HG02885 (cell line): ENCODE data around the gene NECAB2.

Source experiments
- ATAC-seq: cut with Tn5 transposase; IDR thresholded peaks from one replicate; pipeline ENCODE4 v1.9.1; 2021; ENCODE audit warnings: mild to moderate bottlenecking; ENCODE audit not compliant: unreplicated experiment, poor library complexity

NECAB2 gene

DNA sequence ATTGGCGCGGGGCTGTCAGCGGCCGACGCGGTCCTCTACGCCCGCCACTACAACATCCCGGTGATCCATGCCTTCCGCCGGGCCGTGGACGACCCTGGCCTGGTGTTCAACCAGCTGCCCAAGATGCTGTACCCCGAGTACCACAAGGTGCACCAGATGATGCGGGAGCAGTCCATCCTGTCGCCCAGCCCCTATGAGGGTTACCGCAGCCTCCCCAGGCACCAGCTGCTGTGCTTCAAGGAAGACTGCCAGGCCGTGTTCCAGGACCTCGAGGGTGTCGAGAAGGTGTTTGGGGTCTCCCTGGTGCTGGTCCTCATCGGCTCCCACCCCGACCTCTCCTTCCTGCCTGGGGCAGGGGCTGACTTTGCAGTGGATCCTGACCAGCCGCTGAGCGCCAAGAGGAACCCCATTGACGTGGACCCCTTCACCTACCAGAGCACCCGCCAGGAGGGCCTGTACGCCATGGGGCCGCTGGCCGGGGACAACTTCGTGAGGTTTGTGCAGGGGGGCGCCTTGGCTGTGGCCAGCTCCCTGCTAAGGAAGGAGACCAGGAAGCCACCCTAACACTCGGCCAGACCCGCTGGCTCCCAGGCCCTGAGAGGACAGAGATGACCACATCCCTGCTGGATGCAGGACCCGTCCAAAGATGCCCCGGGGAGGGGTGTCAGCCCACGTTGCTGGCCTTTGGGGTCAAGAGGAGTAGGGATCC is 2.4 kb upstream of the NECAB2 start:
- no peak for ATAC-seq

GRCh38 chr16:83966153-83966696 is 1.8 kb upstream of the NECAB2 start:
- ATAC-seq = no peak

DNA sequence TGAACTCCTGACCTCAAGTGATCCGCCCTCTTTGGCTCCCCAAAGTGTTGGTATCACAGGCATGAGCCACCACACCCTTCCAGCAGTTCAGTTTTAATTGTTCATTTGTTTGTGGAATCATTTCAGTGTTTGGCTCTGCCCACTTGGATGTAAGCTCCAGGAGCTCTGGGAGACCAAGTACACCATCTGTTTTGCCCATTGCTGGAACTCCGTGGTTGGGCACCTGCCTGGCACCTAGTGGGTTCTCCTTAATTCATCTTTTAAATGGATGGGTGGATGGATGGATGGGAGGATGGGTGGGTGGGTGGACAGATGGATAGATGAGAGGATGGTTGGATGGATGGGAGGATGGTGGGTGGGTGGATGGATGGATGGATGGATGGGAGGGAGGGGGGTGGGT is 953 bp upstream of the NECAB2 start:
- ATAC-seq = no peak

- no peak for ATAC-seq
These were observed 335 bp downstream of the NECAB2 start for GRCh38 chr16:83968306-83968851.

DNA sequence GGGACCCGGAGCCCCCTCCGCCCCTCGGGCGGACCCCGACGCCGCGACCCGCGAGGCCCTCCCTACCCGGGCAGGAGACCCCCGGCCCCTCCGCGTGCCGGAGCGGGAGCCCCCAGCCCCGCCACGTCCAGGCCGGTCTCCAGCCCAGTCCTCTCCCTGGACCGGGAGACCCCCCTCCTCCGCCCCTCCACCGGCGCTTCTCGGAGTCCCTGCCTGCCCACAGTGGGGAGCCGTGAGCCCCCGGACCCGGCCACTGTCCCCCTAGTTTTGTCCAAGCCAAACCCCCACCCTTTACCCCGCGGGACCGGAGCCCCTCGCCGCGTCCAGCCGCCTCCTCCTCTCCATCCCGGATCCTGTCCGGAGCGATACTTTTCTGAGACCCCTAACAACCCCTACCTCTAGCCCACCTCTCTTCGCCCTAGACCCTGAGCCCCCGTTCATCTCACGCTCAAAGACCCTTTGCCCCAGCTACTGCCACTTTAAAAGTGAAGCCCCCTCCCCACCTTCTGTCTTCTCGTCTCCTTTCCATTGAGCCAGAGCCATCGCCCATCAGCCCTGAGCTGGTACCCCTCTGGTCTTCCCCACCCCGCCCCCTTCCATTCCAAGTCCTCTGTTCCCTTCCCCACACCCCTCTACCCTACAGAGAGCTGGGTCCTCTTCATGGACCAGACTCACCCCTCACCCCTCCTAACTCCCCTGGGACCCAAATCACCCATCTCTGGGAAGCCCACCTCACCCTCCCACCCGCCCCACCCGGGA is 1.0 kb downstream of the NECAB2 start:
- ATAC-seq = no peak

DNA sequence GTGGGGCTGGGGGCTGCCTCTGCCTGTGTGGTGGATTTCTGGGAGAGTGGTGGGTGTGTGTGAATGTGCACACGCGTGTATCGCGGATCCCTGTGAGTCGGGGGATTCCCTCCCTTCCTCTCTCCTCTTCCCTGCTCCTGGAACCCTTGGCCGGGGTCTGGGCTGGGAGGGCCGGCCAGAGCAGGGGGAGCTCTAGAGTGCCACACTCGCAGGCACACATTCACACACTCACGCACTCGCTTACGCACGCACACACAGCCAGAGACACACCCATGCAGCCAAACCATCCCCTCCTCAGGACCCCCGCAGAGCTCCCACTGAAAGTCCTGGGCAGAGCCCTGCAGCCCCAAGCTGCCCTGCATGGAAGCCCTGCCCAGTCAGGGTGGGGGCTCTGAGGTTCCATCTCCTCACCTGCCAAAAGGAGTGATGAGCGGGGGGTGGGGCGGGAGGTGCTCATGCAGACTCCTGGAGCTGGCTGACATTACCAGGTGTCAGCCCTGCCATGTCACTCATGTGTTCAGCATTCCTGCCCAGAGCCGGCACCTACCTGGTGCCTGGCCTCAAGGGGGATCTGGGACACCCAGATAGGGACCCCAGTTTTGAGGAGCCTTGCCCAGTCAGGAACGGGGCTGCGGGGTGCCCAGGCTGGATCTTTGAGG is 1.9 kb downstream of the NECAB2 start:
- no peak for ATAC-seq

- no peak for ATAC-seq
These were observed 2.4 kb downstream of the NECAB2 start for GRCh38 chr16:83970430-83970815.

GRCh38 chr16:83971165-83972130 is 3.4 kb downstream of the NECAB2 start:
- no peak for ATAC-seq

DNA sequence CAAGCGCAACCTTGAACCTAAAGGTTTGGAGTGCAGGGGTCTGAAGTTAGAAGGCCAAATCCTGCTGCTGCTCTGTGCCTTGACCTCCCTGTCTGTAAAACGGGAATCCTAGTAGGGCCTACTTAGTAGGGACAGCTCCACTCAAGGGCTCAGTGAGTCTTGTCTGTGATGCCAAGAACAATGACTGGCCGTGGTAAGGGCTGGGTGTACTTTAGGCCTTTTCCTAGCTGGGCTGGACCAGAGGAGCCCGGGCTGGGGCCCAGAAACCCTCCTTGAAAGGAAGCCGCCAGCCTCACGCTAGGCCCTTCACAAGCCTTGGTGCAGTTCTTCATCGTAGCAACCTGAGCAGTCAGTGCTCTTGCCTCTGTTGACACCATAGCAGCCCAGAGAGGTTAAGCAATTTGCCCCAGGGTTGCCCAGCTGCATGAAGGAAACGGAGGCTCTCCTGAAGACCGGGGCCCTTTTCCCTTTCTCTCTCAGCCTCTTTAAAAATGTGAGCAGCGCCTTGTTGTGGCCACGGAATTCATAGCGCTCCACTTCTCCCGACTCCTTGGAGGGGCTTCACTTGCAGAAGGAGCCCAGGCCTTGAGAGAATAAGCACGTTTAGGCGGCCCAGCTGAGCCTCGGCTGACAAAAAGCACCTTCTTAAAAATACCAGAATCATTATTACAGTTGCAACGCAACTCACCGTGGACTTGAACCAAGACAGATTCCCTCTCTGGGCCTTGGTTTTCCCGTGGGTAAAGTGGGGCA is 4.4 kb downstream of the NECAB2 start:
- no peak for ATAC-seq

DNA sequence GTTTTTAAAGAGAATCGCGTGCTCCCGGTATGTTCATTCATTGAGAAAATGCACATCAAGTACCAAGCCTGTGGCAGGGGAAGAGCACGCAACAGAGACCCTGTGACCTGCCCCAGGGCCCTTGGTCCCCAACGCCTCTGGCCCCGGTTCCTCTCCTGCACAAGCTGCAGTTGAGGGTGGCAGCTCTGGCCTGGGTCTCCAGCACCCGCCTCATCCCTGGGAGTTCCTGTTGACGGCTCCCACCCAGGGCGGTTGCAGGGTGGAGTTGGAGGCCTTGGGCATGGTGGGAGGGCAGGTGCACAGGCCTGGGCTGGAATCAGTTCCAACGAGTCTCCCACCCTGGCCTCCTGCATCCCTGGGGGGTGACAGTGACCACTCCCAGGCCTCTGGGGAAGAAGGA is 5.0 kb downstream of the NECAB2 start:
- ATAC-seq = no peak

DNA sequence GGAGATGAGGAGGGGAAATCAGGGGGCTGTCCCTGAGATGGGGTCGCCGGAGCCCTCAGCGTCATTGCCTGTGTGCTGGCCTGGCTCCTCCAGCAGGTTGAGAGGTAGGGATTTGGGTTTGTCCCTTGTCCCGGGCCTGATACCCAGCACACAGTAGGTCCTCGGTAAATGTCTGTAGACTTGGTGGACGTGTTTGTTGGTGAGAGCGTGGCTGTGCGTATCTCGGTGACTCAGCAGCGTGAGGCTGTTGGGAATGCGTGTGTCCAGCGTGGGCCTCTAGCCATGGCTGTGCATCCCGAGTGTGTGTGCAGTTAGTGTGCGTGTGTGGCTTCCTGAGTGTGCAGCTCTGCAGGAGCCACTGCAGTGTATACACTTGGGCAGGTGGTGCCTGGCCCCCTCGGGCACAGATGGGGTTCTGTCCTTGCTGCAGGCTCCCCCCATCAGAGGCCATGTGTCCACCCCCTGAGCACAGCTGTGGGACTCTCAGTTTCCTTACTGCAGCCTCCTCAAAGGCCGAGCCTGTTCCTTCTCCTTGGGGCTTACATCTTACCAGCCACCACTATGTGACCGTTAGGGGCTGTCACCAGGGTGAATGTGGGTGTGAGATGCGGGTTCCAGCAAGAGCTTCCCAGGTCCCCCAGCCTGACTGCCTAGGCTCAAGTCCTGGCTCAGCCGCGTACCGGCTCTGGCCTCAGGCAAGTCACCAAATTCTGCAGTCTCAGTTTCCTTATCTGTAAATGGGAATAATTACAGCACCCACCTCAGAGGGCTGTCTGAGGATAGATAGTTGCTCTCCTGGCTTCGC is 5.7 kb downstream of the NECAB2 start:
- no peak for ATAC-seq

- no peak for ATAC-seq
These were observed 6.4 kb downstream of the NECAB2 start for GRCh38 chr16:83974475-83974874.

GRCh38 chr16:83975590-83976260 is 7.7 kb downstream of the NECAB2 start:
- no peak for ATAC-seq

GRCh38 chr16:83977056-83977815 is 9.2 kb downstream of the NECAB2 start:
- ATAC-seq = no peak

DNA sequence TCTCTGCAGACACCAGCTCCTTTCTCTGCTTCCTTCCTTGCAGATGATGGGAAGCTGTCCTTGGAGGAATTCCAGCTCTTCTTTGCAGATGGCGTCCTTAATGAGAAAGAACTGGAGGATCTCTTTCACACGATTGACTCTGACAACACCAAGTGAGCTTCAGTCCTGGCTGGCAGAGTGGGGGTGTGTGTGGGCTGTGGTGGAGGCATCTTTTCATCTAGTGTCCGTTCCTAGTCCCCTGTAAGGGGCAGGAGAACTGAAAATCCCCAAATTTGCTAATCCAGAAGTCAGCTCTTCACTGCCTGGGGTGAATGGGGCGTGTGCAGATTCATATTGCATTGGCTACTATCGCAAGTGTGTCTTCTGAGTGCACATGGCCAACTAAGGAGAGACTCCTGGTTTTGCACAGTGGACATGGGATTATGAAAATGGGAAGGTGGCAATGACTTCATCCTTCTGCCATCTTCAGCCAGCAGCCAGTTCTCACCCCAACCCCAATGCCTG is 10.4 kb downstream of the NECAB2 start:
- ATAC-seq = no peak

DNA sequence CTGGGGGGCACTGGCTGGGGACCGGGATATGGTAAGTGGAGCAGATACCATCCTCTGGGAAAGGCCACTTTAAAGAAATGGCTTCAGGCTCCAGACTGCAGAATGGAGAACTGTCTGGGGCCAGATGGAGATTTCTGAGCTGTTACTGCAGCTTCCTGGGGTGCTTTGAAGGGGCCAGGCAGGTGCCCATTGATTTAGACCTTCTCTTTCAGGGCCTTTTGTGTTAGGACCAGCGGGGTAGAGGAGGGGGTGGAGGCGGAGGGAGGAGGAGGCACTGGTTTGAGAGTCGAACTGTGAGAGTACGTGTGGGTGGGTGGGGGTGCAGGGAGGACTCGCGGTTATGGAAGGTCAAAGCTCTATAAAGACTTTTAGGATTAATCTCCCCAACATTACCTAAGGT is 11.4 kb downstream of the NECAB2 start:
- ATAC-seq = no peak

GRCh38 chr16:83980794-83981193 is 12.8 kb downstream of the NECAB2 start:
- no peak for ATAC-seq
